HCT116 (cell line): ENCODE measurements around the gene NAA35. TPM values are rescaled to one million over a fixed set of nuclear protein-coding genes. Genes with fewer than 3 reads are reported as not detected.

ENCODE experiments used
- ATAC-seq: fragments of 200-7000 bp; cut with Tn5 transposase; 2 replicates; pipeline ENCODE4 v1.9.1; 2020; ENCODE audit warnings: mild to moderate bottlenecking, moderate library complexity
- BruUV-seq: library from RNA; stranded (reverse); fragments of 400-500 nt; replicated peaks from 2 replicates; lab custom pipeline; 2021; lab: Mats Ljungman, UMichigan
- CTCF ChIA-PET: fragments of 300-600 bp; sonication (Branson Sonifier 250); formaldehyde crosslinking; loops from one replicate; lab custom pipeline; 2021; ENCODE audit warnings: antibody characterized with exemption; lab: Charles Lee
- POLR2A ChIA-PET: fragments of 300-600, 350-600 bp; sonication (Branson Sonifier 250); formaldehyde crosslinking; loops from one replicate; lab custom pipeline; 2021; ENCODE audit warnings: antibody characterized with exemption; lab: Charles Lee
- RAD21 ChIA-PET, 2 experiments: fragments of 300-600 bp; sonication (Branson Sonifier 250); formaldehyde crosslinking; loops; one replicate each; lab custom pipeline; 2023; ENCODE audit warnings: low total read pairs in 2 of 2; ENCODE audit not compliant: uncharacterized antibody in 2 of 2, unreplicated experiment in 2 of 2, low non-redundant PET in 1 of 2; lab: Charles Lee
- DNase-seq: peaks from one replicate; pipeline ENCODE4 v3.0.0-alpha.2; 2010; ENCODE audit warnings: low read depth, low spot score
- H2AFZ ChIP-seq: fragments of 200-600 bp; shearing (Covaris generic), sonication (generic); 2 replicates; pipeline ENCODE4 v1.6.1; 2017; ENCODE audit warnings: low read depth, mixed run types, mixed read lengths, antibody characterized with exemption, low read length; ENCODE audit not compliant: poor library complexity, severe bottlenecking
- H3K27ac ChIP-seq: 2 replicates; pipeline ENCODE4 v1.5.1; 2012; ENCODE audit warnings: low read depth, low read length
- H3K27me3 ChIP-seq: fragments of 200-600 bp; sonication (generic); 2 replicates; pipeline ENCODE4 v1.6.1; 2016; ENCODE audit warnings: mixed run types, low read length, mixed read lengths; ENCODE audit not compliant: insufficient read depth
- H3K36me3 ChIP-seq, 2 experiments: fragments of 200-500 bp in 1 of 2; fragments of 200-600 bp in 1 of 2; sonication (Bioruptor generic) in 1 of 2; sonication (generic) in 1 of 2; 2 replicates each; pipeline versions ENCODE4 v1.5.1 to v1.6.1; 2014 to 2016; ENCODE audit warnings: low read length in 2 of 2, inconsistent platforms in 1 of 2, mixed read lengths in 1 of 2, mixed run types in 1 of 2; ENCODE audit not compliant: insufficient read depth in 2 of 2, control insufficient read depth in 1 of 2
- H3K4me1 ChIP-seq, 2 experiments: fragments of 200-600 bp in 1 of 2; sonication (generic) in 1 of 2; 2 replicates each; pipeline versions ENCODE4 v1.5.1 to v1.6.1; 2012 to 2017; ENCODE audit warnings: low read length in 2 of 2, inconsistent platforms in 1 of 2, mild to moderate bottlenecking in 1 of 2, mixed read lengths in 1 of 2, mixed run types in 1 of 2, moderate library complexity in 1 of 2; ENCODE audit not compliant: insufficient read depth in 2 of 2, control insufficient read depth in 1 of 2
- H3K4me2 ChIP-seq: fragments of 200-600 bp; sonication (generic); 2 replicates; pipeline ENCODE4 v1.6.1; 2017; ENCODE audit warnings: mixed run types, low read length, mixed read lengths
- H3K4me3 ChIP-seq, 2 experiments: fragments of 200-600 bp in 1 of 2; sonication (generic) in 1 of 2; replicated peaks in 1 of 2; 2 replicates each; pipeline ENCODE4 v1.5.1; 2011 to 2016; ENCODE audit warnings: low read length in 2 of 2, control low read depth in 1 of 2, low read depth in 1 of 2, mild to moderate bottlenecking in 1 of 2, mixed read lengths in 1 of 2, mixed run types in 1 of 2
- H3K79me2 ChIP-seq: fragments of 200-600 bp; sonication (generic); 2 replicates; pipeline ENCODE4 v1.6.1; 2017; ENCODE audit warnings: mild to moderate bottlenecking, mixed run types, low read length, moderate library complexity, mixed read lengths; ENCODE audit not compliant: insufficient read depth
- H3K9ac ChIP-seq: fragments of 200-600 bp; sonication (generic); 2 replicates; pipeline ENCODE4 v1.6.1; 2016; ENCODE audit warnings: low read length, mixed read lengths
- H3K9me2 ChIP-seq: fragments of 200-600 bp; sonication (generic), shearing (Covaris generic); 2 replicates; pipeline ENCODE4 v1.6.1; 2017; ENCODE audit warnings: mixed run types, mild to moderate bottlenecking, moderate library complexity; ENCODE audit not compliant: insufficient read depth
- H3K9me3 ChIP-seq, 2 experiments: fragments of 200-500 bp in 1 of 2; fragments of 200-600 bp in 1 of 2; sonication (Bioruptor generic) in 1 of 2; sonication (generic) in 1 of 2; 2 replicates each; pipeline ENCODE4 v1.6.1; 2014 to 2017; ENCODE audit warnings: low read length in 2 of 2, mixed read lengths in 2 of 2, inconsistent platforms in 1 of 2, low read depth in 1 of 2, mild to moderate bottlenecking in 1 of 2, mixed run types in 1 of 2, moderate library complexity in 1 of 2; ENCODE audit not compliant: control insufficient read depth in 1 of 2, insufficient read depth in 1 of 2
- H4K20me1 ChIP-seq: fragments of 200-600 bp; sonication (generic), shearing (Covaris generic); 2 replicates; pipeline ENCODE4 v1.6.1; 2017; ENCODE audit warnings: mixed run types, mild to moderate bottlenecking, moderate library complexity; ENCODE audit not compliant: insufficient read depth
- CEBPB ChIP-seq: IDR thresholded peaks from 2 replicates; pipeline ENCODE4 v1.6.1; 2012; ENCODE audit warnings: low read depth
- EGR1 ChIP-seq: IDR thresholded peaks from 2 replicates; pipeline ENCODE4 v1.6.1; 2012; ENCODE audit warnings: low read depth
- ELF1 ChIP-seq: IDR thresholded peaks from 2 replicates; pipeline ENCODE4 v1.6.1; 2012; ENCODE audit warnings: low read depth, borderline replicate concordance
- EZH2phosphoT487 ChIP-seq: fragments of 200-600 bp; IDR thresholded peaks from 2 replicates; pipeline ENCODE4 v1.6.1; 2018; ENCODE audit warnings: antibody characterized with exemption, borderline replicate concordance
- JUND ChIP-seq: IDR thresholded peaks from 2 replicates; pipeline ENCODE4 v1.6.1; 2012
- POLR2A ChIP-seq: IDR thresholded peaks from 2 replicates; pipeline ENCODE4 v1.7.0; 2011; ENCODE audit warnings: borderline replicate concordance; ENCODE audit not compliant: insufficient read depth, insufficient read length; ENCODE audit errors: extremely low read depth
- TCF7L2 ChIP-seq: IDR thresholded peaks from 2 replicates; pipeline ENCODE4 v1.7.0; 2011; ENCODE audit warnings: borderline replicate concordance, inconsistent platforms; ENCODE audit not compliant: insufficient read depth, insufficient read length; ENCODE audit errors: extremely low read depth
- YY1 ChIP-seq: IDR thresholded peaks from 2 replicates; pipeline ENCODE4 v1.6.1; 2011; ENCODE audit warnings: low read length, low read depth, moderate library complexity, mild to moderate bottlenecking; ENCODE audit not compliant: insufficient replicate concordance; ENCODE audit errors: extremely low read depth
- ZNF274 ChIP-seq: fragments of 200-500 bp; sonication (Bioruptor generic); IDR thresholded peaks from 2 replicates; pipeline ENCODE4 v1.6.1; 2014; ENCODE audit warnings: mild to moderate bottlenecking, low read depth, low read length, inconsistent platforms
- intact Hi-C: fragments of 100-400 bp; cut with micrococcal nuclease; formaldehyde crosslinking; loops from 2 replicates; pipeline ENCODE4 v1.10.0; 2022
- total RNA-seq: library from RNA; stranded (reverse); gene quantifications from one replicate; pipeline ENCODE4 v1.2.1, GENCODE V29; 2021; ENCODE audit not compliant: unreplicated experiment
- TF ChIP-seq, protein P1 (sequence below): IDR thresholded peaks from 2 replicates; pipeline ENCODE4 v1.6.1; 2011; ENCODE audit warnings: mild to moderate bottlenecking, low read length, moderate library complexity; ENCODE audit not compliant: insufficient replicate concordance; ENCODE audit errors: extremely low read depth
- TF ChIP-seq, protein P2 (sequence below): IDR thresholded peaks from 2 replicates; pipeline ENCODE4 v1.6.1; 2012
- TF ChIP-seq, protein P3 (sequence below): IDR thresholded peaks from 2 replicates; pipeline ENCODE4 v1.6.1; 2012

The NAA35 gene
- total RNA-seq, 1 experiment from 2014 or later = 37.0 TPM

DNA sequence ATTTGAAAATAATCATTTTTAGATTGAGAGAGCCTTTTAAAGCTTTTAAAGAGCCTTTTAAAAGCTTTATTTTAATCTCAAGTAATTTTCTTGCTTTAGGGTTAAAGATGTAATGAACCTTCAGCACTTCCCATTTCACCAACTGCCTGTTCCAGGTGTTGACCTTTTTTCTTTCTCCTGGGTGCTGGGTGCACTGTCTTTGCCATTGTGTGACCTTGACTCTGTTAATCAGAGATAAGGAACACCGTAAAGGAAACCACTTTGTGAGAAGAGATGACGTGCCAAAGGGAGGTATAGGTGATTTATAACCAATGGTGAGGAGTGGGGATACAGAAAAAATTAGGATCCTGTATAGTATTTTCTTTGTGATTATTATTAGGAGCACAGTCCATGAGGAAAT lies 68.2 kb downstream of the NAA35 start:
- no peak for ATAC-seq
- H3K36me3 ChIP-seq = peaks cover 16 to 30% of the 10 kb centered on the region in 2 experiments; a peak in 3 of 4 replicates
- intact Hi-C loops = no loop called here
- H3K4me1 ChIP-seq = no peaks in the 10 kb centered on the region
- H3K9me3 ChIP-seq = no peaks in the 10 kb centered on the region
- CTCF ChIA-PET = no interaction called here
- no peak overlapping the region for H3K27ac ChIP-seq
- H4K20me1 ChIP-seq = no peaks in the 10 kb centered on the region
- BruUV-seq = no TSS peak
- RAD21 ChIA-PET = no interaction called here
- no peak overlapping the region for H2AFZ ChIP-seq
- TF ChIP-seq, protein P1, sequence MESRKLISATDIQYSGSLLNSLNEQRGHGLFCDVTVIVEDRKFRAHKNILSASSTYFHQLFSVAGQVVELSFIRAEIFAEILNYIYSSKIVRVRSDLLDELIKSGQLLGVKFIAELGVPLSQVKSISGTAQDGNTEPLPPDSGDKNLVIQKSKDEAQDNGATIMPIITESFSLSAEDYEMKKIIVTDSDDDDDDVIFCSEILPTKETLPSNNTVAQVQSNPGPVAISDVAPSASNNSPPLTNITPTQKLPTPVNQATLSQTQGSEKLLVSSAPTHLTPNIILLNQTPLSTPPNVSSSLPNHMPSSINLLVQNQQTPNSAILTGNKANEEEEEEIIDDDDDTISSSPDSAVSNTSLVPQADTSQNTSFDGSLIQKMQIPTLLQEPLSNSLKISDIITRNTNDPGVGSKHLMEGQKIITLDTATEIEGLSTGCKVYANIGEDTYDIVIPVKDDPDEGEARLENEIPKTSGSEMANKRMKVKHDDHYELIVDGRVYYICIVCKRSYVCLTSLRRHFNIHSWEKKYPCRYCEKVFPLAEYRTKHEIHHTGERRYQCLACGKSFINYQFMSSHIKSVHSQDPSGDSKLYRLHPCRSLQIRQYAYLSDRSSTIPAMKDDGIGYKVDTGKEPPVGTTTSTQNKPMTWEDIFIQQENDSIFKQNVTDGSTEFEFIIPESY = no peak
- no peak for TF ChIP-seq TCF7L2
- TF ChIP-seq JUND = no peak
- TF ChIP-seq POLR2A = no peak
- TF ChIP-seq, protein P2, sequence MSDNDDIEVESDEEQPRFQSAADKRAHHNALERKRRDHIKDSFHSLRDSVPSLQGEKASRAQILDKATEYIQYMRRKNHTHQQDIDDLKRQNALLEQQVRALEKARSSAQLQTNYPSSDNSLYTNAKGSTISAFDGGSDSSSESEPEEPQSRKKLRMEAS = no peak
- no peak for TF ChIP-seq EZH2phosphoT487
- TF ChIP-seq EGR1 = no peak
- TF ChIP-seq ELF1 = no peak
- no peak for TF ChIP-seq ZNF274
- TF ChIP-seq, protein P3, sequence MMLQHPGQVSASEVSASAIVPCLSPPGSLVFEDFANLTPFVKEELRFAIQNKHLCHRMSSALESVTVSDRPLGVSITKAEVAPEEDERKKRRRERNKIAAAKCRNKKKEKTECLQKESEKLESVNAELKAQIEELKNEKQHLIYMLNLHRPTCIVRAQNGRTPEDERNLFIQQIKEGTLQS = no peak
- TF ChIP-seq CEBPB = no peak
- no peak for TF ChIP-seq YY1
- no peaks in the 10 kb centered on the region for H3K9me2 ChIP-seq
- no peak overlapping the region for H3K4me2 ChIP-seq
- no peaks in the 10 kb centered on the region for H3K27me3 ChIP-seq
- DNase-seq = no peak
- H3K9ac ChIP-seq = no peak overlapping the region
- H3K79me2 ChIP-seq = no peaks in the 10 kb centered on the region
- POLR2A ChIA-PET = no interaction called here
- no peak overlapping the region for H3K4me3 ChIP-seq
